Nephron progenitor cell (in vitro differentiated cells): Measurements from ENCODE around the gene ACTRT1.

ENCODE experiments used
- DNase-seq: peaks from one replicate; pipeline ENCODE4 v3.0.0; 2021
- H3K27ac Mint-ChIP-seq: 2 replicates; pipeline ENCODE4 v1.8.0; 2021; ENCODE audit warnings: mild to moderate bottlenecking, moderate library complexity, mixed read lengths
- H3K27me3 Mint-ChIP-seq: 2 replicates; pipeline ENCODE4 v1.8.0; 2021; ENCODE audit warnings: mild to moderate bottlenecking, low read depth, mixed read lengths; ENCODE audit not compliant: poor library complexity
- H3K36me3 Mint-ChIP-seq: 2 replicates; pipeline ENCODE4 v1.8.0; 2021; ENCODE audit warnings: low read depth, mixed read lengths
- H3K4me1 Mint-ChIP-seq: 2 replicates; pipeline ENCODE4 v1.8.0; 2021; ENCODE audit warnings: mixed read lengths
- H3K4me3 Mint-ChIP-seq: 2 replicates; pipeline ENCODE4 v1.8.0; 2021; ENCODE audit warnings: mild to moderate bottlenecking, moderate library complexity, mixed read lengths
- H3K9me3 Mint-ChIP-seq: 2 replicates; pipeline ENCODE4 v1.8.0; 2021; ENCODE audit warnings: mild to moderate bottlenecking, moderate library complexity, mixed read lengths
- CTCF ChIP-seq: fragments of 200-600 bp; sonication (generic); IDR thresholded peaks from 2 replicates; pipeline ENCODE4 v1.5.0; 2021; ENCODE audit warnings: antibody characterized with exemption

Gene ACTRT1

GRCh38 chrX:128020701-128021100 is 31.5 kb downstream of the ACTRT1 start:
- Mint-ChIP-seq H3K4me3 (no peak overlapping the region), H3K9me3 (peaks cover 40% of the 10 kb centered on the region), H3K4me1 (peaks cover 5% of the 10 kb centered on the region), H3K27me3 (no peaks in the 10 kb centered on the region), H3K27ac (no peak overlapping the region), H3K36me3 (no peaks in the 10 kb centered on the region)
- TF ChIP-seq CTCF = no peak
- no peak for DNase-seq

GRCh38 chrX:128019218-128019617 is 33.0 kb downstream of the ACTRT1 start:
- no peaks in the 10 kb centered on the region for H3K27me3 Mint-ChIP-seq
- no peak overlapping the region for H3K4me3 Mint-ChIP-seq
- peaks cover 5% of the 10 kb centered on the region for H3K4me1 Mint-ChIP-seq
- H3K36me3 Mint-ChIP-seq = no peaks in the 10 kb centered on the region
- no peak overlapping the region for H3K27ac Mint-ChIP-seq
- DNase-seq = no peak
- peaks cover 41% of the 10 kb centered on the region for H3K9me3 Mint-ChIP-seq
- no peak for TF ChIP-seq CTCF

- Mint-ChIP-seq H3K36me3 (no peaks in the 10 kb centered on the region), H3K27me3 (no peaks in the 10 kb centered on the region), H3K4me3 (no peak overlapping the region), H3K27ac (no peak overlapping the region), H3K4me1 (peaks cover 5% of the 10 kb centered on the region), H3K9me3 (peaks cover 24% of the 10 kb centered on the region)
- no peak for DNase-seq
- TF ChIP-seq CTCF = no peak
These were observed 40.2 kb downstream of the ACTRT1 start for GRCh38 chrX:128012015-128012414.

- H3K9me3 Mint-ChIP-seq = peaks cover 6% of the 10 kb centered on the region
- no peak for TF ChIP-seq CTCF
- H3K36me3 Mint-ChIP-seq = no peaks in the 10 kb centered on the region
- H3K27me3 Mint-ChIP-seq = no peaks in the 10 kb centered on the region
- H3K4me1 Mint-ChIP-seq = no peaks in the 10 kb centered on the region
- no peak overlapping the region for H3K4me3 Mint-ChIP-seq
- no peak overlapping the region for H3K27ac Mint-ChIP-seq
- DNase-seq = no peak
These were observed 44.3 kb downstream of the ACTRT1 start for GRCh38 chrX:128007882-128008281.
